Cardiac septum (tissue), 1 donor: Measurements from ENCODE around the gene LARGE2. TPM values are rescaled to one million over a fixed set of nuclear protein-coding genes. Genes with fewer than 3 reads are reported as not detected.

ENCODE experiments used
- DNase-seq: peaks from one replicate; pipeline ENCODE4 v3.0.0-alpha.2; 2020; ENCODE audit warnings: low spot score
- intact Hi-C: fragments of 100-400 bp; cut with DNase I; formaldehyde crosslinking; loops from one replicate; pipeline ENCODE4 v1.14.0; 2022
- long read RNA-seq: library from polyadenylated mRNA; unstranded; transcript quantifications from one replicate; pipeline ENCODE4 v2.0.0, GENCODE V29; 2021
- total RNA-seq: library from RNA; stranded (reverse); fragmentation: NEBNext Ultra II Directional; extraction: Animal tissue kit (Norgen Biotek cat#: 25700); gene quantifications from one replicate; pipeline ENCODE4 v1.2.1, GENCODE V29; 2021
- donor health status: DM: no; HTN: no; CAD: no.

LARGE2 gene
- not detected for total RNA-seq
- long read RNA-seq: 0 reads

GRCh38 chr11:45922425-45923082 is at the start of gene LARGE2:
Gene LARGE2 (plus strand): TSS chr11:45922656. CDS start chr11:45922883, 227 bp downstream.
- DNase-seq: no peak
- intact Hi-C loops: no loop called here

- intact Hi-C loops: no loop called here
- no peak for DNase-seq
These were observed 46.1 kb upstream of the LARGE2 start for GRCh38 chr11:45876401-45876800.

- DNase-seq: no peak
- intact Hi-C loops: no loop called here
These were observed 45.2 kb upstream of the LARGE2 start for GRCh38 chr11:45877221-45877620.

GRCh38 chr11:45877845-45878244 is 44.6 kb upstream of the LARGE2 start:
- intact Hi-C loops: no loop called here
- DNase-seq: no peak

GRCh38 chr11:45879803-45880686 is 42.4 kb upstream of the LARGE2 start:
- intact Hi-C loops: no loop called here

GRCh38 chr11:45880772-45881570 is 41.5 kb upstream of the LARGE2 start:
- intact Hi-C loops: no loop called here
- no peak for DNase-seq

More at GRCh38 chr11:45879803-45880686, 42.4 kb upstream of the LARGE2 start:
- no peak for DNase-seq

- DNase-seq: no peak
- intact Hi-C loops: no loop called here
These were observed 40.6 kb upstream of the LARGE2 start for GRCh38 chr11:45881708-45882368.

GRCh38 chr11:45884596-45885185 is 37.8 kb upstream of the LARGE2 start:
- intact Hi-C loops: no loop called here
- DNase-seq: no peak

GRCh38 chr11:45885274-45885920 is 37.1 kb upstream of the LARGE2 start, which contains the start of gene MAPK8IP1:
Gene MAPK8IP1 (plus strand): TSS chr11:45885651. CDS start chr11:45885821, 170 bp downstream.
- intact Hi-C loops: no loop called here
- no peak for DNase-seq

- intact Hi-C loops: no loop called here
- no peak for DNase-seq
These were observed 36.3 kb upstream of the LARGE2 start for GRCh38 chr11:45885921-45886721.

- intact Hi-C loops: no loop called here
- DNase-seq: no peak
These were observed 35.5 kb upstream of the LARGE2 start for GRCh38 chr11:45886816-45887520.

GRCh38 chr11:45887587-45887986 is 34.9 kb upstream of the LARGE2 start:
- intact Hi-C loops: no loop called here
- no peak for DNase-seq

GRCh38 chr11:45889555-45889954 is 32.9 kb upstream of the LARGE2 start:
- intact Hi-C loops: no loop called here
- no peak for DNase-seq

GRCh38 chr11:45889966-45890365 is 32.5 kb upstream of the LARGE2 start:
- no peak for DNase-seq
- intact Hi-C loops: no loop called here

GRCh38 chr11:45890886-45891550 is 31.4 kb upstream of the LARGE2 start:
- intact Hi-C loops: no loop called here
- no peak for DNase-seq

GRCh38 chr11:45892856-45893255 is 29.6 kb upstream of the LARGE2 start:
- DNase-seq: no peak
- intact Hi-C loops: no loop called here
